NCI-H2081 treated with DMSO at 0.1 percent for 48 hours (cell line): ENCODE measurements around the gene TYW1.
"Not testable (repeated sequence)": the region's sequence is repeated elsewhere in the genome, so short reads cannot be mapped to it uniquely, and the experiment has no call there.

Experiments used
- DNase-seq: peaks from one replicate; lab custom pipeline; 2025; lab: John Stamatoyannopoulos, UW

Gene TYW1, protein sequence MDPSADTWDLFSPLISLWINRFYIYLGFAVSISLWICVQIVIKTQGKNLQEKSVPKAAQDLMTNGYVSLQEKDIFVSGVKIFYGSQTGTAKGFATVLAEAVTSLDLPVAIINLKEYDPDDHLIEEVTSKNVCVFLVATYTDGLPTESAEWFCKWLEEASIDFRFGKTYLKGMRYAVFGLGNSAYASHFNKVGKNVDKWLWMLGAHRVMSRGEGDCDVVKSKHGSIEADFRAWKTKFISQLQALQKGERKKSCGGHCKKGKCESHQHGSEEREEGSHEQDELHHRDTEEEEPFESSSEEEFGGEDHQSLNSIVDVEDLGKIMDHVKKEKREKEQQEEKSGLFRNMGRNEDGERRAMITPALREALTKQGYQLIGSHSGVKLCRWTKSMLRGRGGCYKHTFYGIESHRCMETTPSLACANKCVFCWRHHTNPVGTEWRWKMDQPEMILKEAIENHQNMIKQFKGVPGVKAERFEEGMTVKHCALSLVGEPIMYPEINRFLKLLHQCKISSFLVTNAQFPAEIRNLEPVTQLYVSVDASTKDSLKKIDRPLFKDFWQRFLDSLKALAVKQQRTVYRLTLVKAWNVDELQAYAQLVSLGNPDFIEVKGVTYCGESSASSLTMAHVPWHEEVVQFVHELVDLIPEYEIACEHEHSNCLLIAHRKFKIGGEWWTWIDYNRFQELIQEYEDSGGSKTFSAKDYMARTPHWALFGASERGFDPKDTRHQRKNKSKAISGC

DNA sequence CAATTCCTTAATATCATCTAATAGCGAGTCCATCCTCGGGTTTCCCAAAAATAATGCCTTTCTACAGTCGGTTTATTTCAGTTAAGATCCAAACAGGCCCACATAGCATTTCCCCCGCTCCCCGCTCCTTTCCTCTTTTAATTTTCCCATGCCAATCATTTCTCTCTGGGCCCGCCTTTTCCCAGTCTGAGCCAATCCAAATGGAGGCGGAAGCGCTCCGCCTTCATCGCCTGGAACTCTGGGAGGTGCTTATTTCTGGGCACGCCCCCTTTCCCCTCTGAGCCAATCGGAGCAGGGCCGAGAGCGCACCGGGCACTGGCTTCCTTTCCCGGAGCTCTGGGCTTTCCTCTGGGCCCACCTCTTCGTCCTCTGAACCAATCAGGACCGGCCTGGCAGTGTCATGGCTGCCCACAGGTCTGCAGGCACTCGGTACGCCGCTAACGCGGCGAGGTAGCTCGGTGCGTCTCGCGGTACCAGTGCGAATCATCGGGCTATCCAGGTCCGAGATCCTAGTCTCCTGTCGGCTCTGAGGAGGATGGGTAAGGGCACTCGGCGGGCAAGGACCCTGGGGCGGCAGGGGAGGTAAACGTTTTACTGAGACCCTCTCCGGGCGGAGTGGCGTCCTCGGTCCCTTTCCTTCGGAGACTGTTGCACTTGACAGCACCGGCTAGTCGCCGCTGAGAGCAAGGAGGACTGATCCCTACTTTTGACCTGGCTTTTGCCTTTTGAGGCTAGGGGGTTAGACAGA, at the start of gene TYW1:
Gene TYW1, plus strand, starts transcription at position 390 of the 748 bp plus-strand sequence. Its CDS starts 146 bp downstream, at position 536.
- DNase-seq = peak; percentile 97

DNA sequence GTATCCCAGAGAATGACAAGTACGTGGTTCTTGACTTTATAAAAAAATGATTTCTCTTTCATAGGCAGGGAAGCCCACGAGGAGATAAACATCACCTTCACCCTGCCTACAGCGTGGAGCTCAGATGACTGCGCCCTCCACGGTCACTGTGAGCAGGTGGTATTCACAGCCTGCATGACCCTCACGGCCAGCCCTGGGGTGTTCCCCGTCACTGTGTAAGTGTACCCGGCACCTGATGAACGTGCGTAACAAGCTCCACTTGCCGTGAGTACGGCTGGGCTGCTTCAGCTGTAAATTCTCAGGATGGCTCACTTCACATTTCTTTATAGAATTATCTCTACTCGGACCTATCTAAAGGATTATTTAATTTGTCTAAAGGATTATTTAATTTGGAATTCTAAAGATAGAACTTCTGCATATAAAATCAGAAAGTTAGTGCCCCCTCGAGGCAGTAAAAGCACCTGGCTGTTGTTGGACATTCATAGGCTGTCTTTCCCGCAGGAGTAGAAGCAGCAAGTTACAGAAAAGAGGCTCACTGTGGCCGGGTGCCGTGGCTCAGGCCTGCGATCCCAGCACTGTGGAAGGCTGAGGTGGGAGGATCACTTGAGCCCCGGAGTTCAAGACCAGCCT, 48.0 kb upstream of the TYW1 start:
- DNase-seq = no peak

DNA sequence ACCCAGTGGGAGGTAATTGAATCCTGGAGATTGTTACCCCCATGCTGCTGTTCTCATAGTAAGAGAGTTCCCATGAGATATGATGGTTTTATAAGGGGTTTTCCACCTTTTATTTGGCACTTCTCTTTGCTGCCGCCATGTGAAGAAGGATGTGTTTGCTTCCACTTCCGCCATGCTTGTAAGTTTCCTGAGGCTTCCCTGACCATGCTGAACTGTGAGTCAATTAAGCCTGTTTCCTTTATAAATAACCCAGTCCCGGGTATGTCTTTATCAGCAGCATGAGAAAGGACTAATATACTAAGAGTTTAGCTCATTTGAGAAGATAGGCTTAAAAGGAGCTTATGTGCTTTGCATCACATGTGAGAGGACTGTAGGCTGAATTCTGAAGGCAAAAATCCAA, 46.3 kb upstream of the TYW1 start:
- DNase-seq = no peak

DNA sequence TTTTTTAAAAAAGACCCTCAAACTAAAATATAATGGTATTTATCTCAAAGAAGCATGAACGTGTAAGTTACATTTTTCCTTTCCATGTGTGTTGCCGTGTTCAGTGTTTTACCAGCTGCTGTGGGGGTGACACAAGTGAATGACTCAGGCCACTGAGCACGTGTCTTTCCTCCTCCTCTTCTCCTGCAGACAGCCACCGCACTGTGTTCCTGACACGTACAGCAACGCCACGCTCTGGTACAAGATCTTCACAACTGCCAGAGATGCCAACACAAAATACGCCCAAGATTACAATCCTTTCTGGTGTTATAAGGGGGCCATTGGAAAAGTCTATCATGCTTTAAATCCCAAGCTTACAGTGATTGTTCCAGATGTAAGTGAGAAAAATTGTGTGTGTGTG, 45.9 kb upstream of the TYW1 start:
- DNase-seq = no peak

DNA sequence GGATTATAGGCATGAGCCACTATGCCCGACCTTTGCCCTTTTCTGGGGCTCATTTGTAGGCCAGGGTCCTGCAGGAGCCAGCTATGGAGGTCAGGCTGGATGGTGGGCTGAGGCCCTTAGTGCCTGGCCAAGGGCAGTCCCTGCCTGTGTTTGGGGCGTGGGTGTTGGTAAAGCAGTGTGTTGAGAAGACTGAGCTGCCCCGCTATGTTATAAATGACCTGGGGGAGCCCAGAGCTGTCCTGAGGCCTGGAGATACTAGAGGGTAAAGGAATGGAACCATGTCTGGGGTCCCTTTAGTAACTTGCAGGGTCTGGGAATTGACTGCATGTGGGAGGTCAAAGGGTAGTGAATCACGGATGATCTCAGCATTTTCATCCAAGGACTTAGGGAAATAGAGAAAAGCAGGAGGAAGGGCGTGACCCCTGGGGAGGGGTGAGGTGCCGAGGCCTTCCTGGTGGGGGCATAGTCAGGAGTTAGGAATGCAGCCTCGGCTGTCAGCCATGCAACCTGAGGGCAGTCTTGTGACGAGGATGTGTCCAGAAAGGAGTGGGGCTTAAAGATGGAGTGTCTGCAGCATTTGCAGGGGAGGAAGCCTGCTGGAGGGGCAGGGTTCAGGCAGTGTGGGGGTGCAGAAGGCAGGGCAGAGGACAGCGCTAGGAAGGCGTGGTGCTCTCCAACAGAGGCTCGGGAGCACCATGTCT, 44.1 kb upstream of the TYW1 start:
- no peak for DNase-seq

DNA sequence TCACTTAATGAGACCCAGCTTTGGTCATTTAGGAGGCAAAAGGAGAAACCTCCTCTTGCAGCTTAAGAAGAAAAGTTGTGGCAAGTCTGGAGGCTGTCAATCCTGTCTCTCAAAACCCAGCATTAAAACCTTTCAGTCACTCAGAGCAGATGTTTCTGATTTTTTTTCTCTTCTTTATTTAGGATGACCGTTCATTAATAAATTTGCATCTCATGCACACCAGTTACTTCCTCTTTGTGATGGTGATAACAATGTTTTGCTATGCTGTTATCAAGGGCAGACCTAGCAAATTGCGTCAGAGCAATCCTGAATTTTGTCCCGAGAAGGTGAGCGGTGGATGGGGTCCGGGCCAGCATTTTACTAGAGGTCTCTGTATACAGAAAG, 43.6 kb upstream of the TYW1 start:
- no peak for DNase-seq

DNA sequence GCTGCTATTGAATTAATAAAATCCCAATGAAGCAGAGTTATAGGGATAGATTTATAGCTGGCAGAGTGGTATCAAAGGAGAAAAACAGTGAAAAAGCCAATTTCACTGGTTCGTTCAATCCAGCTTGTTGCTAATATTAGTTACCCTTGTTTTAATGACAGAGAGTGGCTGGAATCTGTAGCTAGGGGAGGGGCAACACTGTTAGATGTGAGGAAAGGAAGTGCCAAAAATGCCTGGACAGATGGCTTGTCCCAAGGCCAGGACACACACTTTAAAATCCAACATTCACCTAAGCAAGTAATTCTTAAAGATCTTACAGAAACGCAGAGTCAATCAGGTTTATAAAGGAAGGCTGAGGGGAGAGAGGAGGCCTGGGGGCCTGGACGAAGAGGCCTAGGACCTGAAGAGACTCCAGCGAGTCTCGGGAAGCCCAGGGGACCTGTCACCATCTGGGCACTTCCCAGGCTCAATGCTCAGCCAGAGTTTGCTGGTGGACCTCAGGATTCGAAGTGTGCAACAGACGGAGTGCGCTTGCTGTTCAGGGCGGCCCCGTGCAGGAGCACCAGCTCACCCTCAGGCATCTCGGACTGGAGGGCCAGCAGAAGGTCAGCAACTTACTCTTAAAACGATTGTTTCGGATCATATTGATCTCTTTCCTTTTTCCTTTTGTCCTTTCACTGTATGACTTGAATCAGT, 38.9 kb upstream of the TYW1 start:
- no peak for DNase-seq

DNA sequence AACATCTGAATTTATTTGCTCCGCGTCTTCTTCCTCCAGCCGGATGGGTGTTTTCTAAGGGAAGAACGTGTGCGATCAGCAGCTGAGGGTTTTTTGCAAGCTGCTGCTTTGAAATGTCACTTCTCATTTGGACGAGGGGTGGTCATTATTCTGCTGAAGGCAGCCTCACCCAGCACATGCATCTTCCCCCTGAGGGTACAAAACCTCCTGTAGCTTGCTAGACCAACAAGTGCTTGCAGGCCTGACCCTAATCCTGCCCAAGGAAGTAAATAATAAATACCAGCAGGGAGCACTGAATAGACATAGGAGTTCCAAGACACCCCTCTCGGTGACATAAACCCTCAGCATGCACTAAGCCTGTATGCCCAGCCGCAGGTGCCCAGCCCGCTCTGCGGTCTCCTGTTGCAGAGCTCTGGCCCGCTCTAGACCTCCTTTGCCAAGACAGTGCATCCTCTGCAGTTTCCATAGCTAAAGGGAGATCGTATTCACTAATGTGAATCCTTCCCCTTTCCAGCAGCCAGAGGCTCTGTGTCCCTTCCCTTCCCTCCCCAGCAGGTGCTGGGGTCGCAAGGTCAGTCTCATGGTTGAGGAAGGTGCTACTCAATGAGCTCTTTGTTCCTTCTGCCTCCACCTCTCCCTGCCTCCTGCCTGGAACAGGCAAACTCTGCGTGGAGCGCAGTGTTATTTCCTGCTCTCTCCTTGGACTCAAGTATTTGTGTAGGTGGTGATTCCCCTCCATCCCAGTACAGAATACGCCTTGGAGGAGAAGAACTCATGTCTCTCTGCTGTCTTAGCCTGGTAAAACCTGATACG, 37.9 kb upstream of the TYW1 start:
- no peak for DNase-seq

DNA sequence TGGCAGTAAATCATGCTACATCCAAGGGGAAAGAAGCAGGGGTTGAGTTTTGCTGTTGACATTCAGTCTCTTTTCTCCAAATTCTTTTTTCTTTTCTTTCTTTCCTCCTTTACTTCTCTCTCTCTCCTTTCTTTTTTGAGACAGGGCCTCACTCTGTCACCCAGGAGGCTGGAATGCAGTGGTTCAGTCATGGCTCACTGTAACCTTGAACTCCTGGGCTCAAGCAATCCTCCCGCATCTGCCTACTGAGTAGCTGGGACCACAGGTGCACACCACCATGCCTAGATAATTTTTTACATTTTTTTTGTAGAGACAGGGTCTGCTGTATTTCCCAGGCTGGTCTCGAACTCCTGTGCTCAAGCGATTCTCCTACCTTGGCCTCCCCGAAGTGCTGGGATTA, 36.4 kb upstream of the TYW1 start:
- no peak for DNase-seq

DNA sequence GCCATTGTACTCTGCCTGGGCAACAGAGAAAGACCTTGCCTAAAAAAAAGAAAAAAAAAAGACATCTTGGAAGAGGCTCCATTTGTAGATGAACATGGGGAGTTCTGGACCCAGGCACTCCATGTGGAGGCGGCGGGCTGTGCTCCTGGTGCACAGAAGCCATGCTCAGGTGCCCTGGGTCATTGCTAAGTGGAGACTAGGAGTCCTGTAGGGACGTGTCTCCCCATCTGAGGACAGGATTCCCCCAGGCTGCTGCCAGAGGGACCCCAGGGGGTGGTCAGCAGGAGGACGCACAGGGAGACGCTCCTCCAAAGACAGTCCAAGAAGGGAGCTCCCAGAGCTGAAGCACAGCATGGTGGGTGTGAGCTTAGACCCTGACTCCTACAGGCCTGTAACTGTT, 35.5 kb upstream of the TYW1 start:
- no peak for DNase-seq

DNA sequence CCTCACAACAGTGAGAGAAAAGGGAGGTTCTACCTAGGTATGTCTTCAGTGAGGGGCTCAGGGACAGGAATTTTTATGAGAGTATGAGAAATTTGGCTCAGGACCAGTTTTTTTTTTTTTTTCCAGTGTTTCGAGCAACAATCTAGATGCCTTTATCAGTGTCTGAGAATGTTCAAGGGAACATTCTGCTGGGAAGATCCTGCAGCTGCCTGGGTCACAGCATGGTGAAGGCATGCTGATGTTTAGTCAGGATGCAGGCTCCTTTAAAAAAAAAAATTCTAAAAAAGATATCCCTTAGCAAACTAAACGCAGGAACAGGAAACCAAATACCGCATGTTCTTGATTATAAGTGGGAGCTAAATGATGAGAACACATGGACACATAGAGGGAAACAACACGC, 32.2 kb upstream of the TYW1 start:
- DNase-seq = no peak

DNA sequence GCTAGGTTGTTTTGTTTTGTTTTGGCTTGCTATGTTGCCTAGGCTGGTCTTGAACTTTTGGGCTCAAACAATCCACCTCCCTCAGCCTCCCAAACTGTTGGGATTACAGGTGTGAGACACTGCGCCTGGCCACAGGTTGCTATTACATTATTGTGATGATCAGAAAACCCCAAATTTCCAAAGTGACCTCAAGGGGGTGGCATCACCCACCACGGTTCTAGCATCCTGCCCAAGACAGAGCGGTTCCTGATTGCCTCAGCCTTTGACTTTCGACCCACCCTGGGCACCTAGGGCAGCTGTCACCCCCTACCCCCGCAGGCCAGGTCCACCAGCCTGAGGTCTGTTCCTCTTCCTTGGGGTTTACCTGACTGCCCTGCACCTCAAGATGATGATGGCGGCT, 29.6 kb upstream of the TYW1 start:
- no peak for DNase-seq

DNA sequence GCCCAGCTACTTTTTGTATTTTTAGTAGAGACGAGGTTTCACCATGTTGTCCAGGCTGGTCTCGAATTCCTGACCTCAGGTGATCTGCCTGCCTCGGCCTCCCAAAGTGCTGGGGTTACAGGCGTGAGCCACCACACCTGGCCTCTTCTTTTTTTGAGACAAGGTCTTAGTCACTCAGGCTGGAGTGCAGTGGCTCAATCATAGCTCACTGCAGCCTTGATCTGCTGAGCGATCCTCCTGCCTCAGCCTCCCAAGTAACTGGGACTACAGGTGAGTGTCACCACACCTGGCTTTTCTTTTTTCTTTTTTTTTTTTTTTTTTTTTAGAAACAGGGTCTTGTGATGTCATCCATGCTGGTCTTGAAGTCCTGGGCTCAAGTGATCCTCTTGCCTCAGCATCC, 27.6 kb upstream of the TYW1 start:
- not testable (repeated sequence) for DNase-seq

DNA sequence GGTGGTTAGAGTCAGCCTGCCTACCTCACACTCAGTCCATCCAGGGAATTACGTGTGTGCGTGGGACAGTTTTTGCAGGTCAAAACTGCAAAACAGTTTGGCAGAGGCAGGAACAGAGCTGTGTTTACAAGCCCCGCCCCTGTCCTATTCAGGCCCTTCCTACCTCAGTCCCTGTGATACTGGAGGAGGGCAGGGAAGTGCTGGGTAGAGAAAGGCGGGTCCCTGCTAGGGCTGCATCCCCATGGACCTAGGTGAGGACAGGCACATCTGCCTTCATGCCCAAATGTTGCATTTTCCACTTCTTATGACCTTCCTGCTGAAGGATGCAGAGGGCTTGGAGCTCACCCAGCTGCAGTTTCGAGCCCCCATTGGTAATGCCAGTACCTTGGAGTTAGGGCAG, 26.3 kb upstream of the TYW1 start:
- no peak for DNase-seq

DNA sequence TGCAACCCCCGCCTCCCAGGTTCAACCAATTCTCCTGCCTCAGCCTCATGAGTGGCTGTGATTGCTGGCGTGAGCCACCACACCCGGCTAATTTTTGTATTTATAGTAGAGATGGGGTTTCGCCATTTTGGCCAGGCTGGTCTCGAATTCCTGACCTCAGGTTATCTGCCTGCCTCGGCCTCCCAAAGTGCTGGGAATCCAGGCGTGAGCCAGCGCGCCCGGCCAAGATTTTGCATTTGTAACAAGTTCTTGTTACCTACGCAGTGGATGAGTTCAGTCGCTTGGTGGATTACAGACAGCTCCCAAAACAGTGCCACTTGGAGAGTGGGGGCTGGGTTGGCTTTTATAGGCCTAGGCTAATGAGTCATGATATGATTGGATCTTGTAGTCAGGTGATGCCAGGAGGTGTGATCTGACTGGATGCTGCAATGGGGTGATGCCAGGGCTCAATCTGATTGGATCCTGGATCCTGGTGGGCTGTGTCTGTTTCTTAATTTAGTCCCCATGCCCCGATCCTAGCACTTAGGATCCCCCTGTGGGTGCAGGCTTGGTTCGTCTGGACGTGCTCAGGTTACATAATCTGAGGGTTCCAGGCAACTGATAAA, 21.5 kb upstream of the TYW1 start:
- no peak for DNase-seq

DNA sequence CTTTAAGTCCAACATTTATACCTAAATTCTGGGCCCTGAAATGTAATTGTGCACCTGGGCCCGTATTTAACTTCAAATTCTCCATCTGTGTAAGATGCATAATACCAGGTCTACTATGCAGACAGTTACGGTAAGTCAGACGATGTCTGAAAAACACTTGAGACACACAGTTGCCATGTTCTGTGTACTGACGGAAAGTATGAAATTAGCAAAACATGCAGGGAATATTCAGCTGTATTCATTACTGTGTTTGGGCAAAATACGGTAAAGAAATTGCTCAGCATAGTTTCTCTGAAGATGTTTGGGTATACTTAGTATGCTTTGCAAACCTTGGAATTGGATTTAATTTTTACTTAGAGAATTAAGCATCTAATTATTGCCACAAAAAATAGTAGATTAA, 18.3 kb upstream of the TYW1 start:
- DNase-seq = not testable (repeated sequence)

DNA sequence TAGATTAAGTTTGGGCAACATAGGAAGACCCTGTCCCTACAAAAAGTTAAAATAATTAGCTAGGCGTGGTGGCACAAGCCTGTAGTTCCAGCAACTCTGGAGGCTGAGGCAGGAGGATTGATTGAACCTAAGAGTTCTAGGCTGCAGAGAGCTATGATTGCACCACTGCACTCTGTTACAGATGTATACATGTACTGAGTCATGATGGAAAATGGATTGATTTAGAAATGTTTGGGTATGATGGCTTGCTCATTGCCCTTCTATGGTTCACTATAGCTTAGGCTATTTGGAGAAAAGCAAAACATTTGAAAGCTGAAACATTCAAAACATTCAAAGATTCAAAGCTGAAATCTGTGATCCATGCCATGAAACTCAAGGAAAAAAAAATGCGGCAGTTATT, 17.6 kb upstream of the TYW1 start:
- DNase-seq = not testable (repeated sequence)

DNA sequence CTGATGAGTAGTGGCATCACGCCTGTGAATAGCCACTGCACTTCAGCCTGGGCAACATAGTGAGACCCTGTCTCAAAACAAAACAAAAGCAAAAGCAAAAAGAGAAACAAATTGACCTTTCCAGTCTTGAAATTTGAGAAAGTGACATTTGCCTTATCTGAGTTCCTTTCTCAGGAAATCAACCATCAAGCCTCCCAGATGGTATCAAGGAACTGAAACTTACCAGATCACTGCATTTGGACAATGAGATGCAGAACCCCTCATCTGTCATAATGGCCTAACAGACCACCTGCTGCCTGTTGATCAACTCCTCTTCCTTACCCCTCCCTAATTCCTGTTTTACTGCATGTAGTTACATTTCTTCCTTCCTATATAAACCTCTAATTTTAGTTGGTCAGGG, 16.3 kb upstream of the TYW1 start:
- not testable (repeated sequence) for DNase-seq

DNA sequence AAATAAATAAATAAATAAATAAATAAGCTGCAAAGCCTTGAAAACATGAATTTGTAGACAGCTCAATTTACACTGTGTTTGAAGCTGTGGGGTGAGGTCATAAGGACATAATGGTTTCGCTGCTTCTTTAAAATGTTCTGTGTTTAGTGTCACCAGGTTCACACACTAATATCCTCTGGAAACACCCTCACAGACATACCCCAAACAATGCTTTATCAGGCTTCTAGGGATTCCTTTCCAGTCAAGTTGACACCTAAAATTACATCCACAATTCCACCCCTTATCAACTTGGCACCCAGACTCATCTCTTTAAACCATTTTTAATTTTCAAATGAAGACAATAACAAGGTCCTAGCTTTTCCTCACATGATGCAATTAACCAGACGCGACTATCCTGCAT, 7.1 kb upstream of the TYW1 start:
- DNase-seq = not testable (repeated sequence)

DNA sequence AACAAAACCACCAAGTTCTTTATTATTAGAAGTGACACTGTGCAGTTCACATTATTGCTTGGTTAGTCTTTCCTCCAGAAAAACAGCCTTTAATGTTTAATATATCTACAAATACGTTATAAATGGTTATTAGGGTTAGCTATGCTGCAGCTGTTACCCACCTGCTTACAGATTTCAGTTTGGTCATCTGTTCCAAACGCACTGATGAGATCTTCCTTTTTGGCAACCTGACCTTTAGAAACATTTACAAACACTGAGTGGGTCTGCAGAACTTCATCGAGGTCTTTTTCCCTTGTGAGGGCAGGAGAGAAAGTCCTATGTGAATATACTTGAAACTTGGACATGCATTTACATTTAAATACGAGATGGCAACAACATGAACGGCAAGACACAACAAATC, 2.6 kb upstream of the TYW1 start:
- DNase-seq = not testable (repeated sequence)
